ELF-1 (cell line): ENCODE data around the gene MYH7.
"Not testable (repeated sequence)": the region's sequence is repeated elsewhere in the genome, so short reads cannot be mapped to it uniquely, and the experiment has no call there.

Experiments
- DNase-seq: peaks from one replicate; pipeline ENCODE4 v3.0.0-alpha.2; 2016; ENCODE audit warnings: low read depth, low spot score

Gene MYH7

GRCh38 chr14:23406725-23407355 is 28.6 kb downstream of the MYH7 start:
- no peak for DNase-seq

- DNase-seq, result no peak
Measured at GRCh38 chr14:23406244-23406643, 29.2 kb downstream of the MYH7 start.

GRCh38 chr14:23405516-23406025 is 29.9 kb downstream of the MYH7 start:
- no peak for DNase-seq

- DNase-seq, result no peak
Measured at GRCh38 chr14:23405096-23405495, 30.4 kb downstream of the MYH7 start.

GRCh38 chr14:23404331-23404900 is 31.0 kb downstream of the MYH7 start:
- DNase-seq, result no peak

GRCh38 chr14:23403908-23404307 is 31.6 kb downstream of the MYH7 start:
- no peak for DNase-seq

GRCh38 chr14:23403139-23403438 is 32.4 kb downstream of the MYH7 start:
- no peak for DNase-seq

- DNase-seq, result peak; percentile 31
Measured at GRCh38 chr14:23402296-23403138, 32.9 kb downstream of the MYH7 start.

- DNase-seq, result no peak
Measured at GRCh38 chr14:23401291-23401690, 34.2 kb downstream of the MYH7 start.

- DNase-seq, result not testable (repeated sequence)
Measured at GRCh38 chr14:23400496-23401149, 34.8 kb downstream of the MYH7 start.

- DNase-seq, result no peak
Measured at GRCh38 chr14:23399591-23399990, 35.9 kb downstream of the MYH7 start.

- no peak for DNase-seq
Measured at GRCh38 chr14:23399136-23399535, 36.3 kb downstream of the MYH7 start.

GRCh38 chr14:23398348-23398747 is 37.1 kb downstream of the MYH7 start:
- no peak for DNase-seq

GRCh38 chr14:23396781-23397407 is 38.6 kb downstream of the MYH7 start:
- DNase-seq, result no peak

- no peak for DNase-seq
Measured at GRCh38 chr14:23396126-23396525, 39.3 kb downstream of the MYH7 start.

GRCh38 chr14:23392613-23393012 is 42.8 kb downstream of the MYH7 start:
- DNase-seq, result peak; percentile 14

- DNase-seq, result not testable (repeated sequence)
Measured at GRCh38 chr14:23389871-23390270, 45.6 kb downstream of the MYH7 start.

- no peak for DNase-seq
Measured at GRCh38 chr14:23389396-23389795, 46.1 kb downstream of the MYH7 start.

- no peak for DNase-seq
Measured at GRCh38 chr14:23388996-23389395, 46.5 kb downstream of the MYH7 start.

GRCh38 chr14:23387916-23388882 is 47.3 kb downstream of the MYH7 start:
- no peak for DNase-seq

GRCh38 chr14:23386999-23387398 is 48.5 kb downstream of the MYH7 start:
- no peak for DNase-seq
